ENCODE measurements around the gene KAZN.

Gene KAZN

GRCh38 chr1:14590411-14591180 lies 7.9 kb upstream of the KAZN start:
- no peak for DNase-seq (ENCODE audit: low read depth)

GRCh38 chr1:14591600-14591999 lies 6.9 kb upstream of the KAZN start:
- DNase-seq (ENCODE audit: low read depth): no peak

GRCh38 chr1:14592004-14592631 lies 6.4 kb upstream of the KAZN start:
- DNase-seq (ENCODE audit: low read depth): no peak

DNA sequence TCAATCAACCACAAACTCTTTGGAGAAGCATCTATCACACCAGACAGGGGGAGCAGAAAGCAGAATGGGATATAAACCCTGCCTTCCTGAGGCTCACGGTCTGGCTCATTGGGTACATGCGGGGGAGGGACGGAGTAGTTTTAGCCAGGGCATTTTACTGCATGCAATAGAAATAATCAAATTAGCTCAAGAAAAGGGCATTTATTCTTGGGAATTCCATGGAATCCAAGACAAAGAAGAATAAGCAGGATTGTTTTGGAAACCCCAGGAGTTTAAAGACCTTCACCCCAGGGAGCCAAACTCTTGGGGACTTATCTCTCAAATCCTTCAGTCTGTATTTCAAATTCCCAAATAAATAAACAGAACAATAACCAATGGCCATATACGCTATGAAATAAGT lies 5.2 kb upstream of the KAZN start:
- DNase-seq (ENCODE audit: low read depth): no peak

DNA sequence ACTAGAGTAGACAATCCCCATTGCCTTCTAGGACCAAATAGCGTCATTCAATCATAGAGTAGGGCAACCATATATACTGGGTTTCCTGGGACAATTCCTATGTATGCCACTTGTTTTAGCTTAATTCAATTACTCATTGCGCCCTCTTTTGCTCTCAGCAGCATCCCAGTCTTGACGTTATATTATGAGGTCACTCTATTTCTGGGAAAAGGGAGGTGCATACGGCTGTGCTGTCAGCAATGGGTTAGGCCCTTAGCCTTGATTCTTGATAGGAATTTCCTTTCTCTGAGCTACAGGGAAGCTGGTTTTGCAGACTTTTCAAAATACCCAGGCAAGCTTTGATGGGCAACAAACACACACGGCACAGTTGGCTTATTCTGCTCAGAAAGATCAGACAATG lies 4.4 kb upstream of the KAZN start:
- DNase-seq (ENCODE audit: low read depth): no peak

DNA sequence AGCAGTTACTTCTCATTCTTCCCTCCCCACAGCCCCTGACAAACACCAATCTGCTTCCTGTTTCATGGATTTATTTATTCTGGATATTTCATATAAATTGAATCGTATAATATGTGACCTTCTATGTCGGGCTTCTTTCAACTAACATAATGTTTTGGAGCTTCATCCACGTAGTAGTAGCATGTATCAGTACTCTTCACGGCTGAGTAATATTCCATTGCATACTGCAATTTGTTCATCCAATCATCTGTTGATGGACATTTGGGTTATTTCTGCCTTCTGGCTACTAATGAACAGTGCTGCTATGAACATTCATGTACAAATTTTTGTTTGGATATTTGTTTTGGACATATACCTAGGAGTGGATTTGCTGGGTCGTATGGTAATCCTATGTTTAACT lies 1.9 kb upstream of the KAZN start:
- DNase-seq (ENCODE audit: low read depth): no peak

DNA sequence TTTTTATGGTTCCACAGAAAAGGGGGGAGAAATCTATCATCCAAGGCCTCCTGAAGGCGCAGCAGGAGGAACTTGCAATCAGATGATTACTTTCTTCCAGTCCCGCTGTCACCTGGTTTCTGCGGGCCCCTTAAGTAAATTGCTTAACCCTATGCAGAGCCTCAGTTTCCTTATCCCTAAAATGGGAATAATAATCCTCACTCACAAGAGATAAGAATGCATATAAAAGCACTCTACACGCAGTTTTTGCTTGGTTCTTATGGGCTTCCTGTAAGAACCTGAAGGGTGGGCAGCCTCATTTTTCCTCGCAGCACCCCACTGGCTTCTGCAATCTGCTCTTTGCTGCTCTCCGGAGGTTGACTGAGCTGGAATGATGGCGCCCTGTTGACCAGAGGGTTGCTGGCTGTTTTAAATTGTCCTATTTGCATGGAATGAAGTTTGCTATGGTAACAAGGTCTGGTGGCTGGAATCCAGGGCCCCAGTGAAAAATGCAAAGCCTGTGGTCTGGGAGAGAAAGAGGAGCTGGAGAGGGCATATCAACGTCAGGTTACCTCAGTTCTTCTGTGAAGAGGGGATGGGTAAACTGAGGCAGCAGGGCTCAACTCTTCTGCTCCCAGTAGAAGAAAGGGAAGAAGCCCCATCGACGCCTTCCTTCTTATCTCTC lies 1.0 kb upstream of the KAZN start:
- no peak for DNase-seq (ENCODE audit: low read depth)

DNA sequence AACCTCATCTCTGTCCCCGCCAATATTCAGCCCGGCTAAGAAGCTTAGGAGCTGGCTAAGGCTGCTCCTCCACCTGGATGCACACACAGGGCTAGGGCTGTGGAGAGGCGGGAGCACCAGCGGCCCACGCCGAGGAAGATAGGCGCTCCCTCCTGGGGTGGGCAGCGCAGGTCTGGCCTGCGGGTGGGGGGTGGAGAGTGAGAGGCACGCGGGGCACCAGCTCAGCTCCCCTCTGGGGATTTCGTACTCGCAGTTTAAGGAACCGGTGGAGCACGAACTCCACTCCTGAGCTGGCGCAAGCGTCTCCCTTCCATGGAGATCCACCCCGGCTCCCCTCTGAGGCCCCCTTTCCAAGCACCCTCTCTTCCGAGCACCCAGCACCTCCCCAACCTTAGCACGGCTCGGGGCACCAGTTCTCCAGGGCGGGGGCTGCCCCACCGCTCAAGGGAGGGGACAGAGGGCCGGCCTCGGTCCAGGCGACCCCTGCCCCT lies 433 bp upstream of the KAZN start:
- DNase-seq (ENCODE audit: low read depth): no peak

DNA sequence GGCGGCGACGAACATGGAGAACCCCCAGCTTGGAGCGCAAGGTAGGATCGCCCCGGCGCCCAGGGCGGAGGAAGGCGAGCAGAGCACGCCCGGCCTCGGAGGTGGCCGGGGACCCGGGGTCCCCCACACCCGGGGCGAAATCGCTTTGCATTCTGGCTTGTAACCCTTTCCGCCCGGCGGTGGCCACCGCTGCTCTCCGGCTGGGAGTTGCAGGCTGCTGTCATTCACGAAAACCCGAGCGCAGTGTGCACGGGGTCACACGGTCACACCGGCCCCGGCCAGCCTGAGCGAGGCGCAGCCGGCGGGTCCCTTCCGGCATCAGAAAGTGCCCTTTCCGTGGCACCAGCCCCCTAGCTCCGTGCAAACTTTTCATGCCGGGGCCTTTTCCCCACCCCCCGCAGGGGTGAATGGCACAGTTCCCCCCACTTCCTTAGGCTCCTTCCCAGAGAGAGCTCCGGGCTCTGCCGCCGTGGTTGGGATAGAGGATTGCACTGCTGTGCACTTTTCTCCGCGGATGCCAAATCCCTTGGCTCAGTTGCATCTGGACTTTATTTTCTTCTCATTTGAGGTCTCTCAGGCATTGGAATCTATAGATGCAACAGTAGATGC lies 802 bp downstream of the KAZN start:
- DNase-seq (ENCODE audit: low read depth): no peak

DNA sequence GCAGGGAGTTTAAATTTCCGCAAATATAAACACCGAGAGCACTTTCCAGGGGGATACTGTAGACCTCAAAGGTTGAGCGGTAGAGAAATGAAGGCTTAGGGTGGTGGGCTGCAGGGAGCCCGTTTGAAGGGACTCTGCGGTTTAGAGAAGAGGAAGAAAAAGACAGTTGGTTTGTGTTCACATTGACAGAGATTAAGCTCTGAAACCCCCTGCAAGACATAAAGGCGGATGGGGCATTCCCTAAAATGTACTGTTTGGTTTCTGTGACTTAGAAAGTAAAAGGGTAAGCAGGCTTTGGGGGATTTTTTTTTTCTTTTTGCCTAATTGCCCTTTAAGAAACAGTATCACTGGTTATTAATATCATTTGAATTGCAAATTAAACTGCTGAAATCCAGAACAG lies 1.3 kb downstream of the KAZN start:
- DNase-seq (ENCODE audit: low read depth): no peak

DNA sequence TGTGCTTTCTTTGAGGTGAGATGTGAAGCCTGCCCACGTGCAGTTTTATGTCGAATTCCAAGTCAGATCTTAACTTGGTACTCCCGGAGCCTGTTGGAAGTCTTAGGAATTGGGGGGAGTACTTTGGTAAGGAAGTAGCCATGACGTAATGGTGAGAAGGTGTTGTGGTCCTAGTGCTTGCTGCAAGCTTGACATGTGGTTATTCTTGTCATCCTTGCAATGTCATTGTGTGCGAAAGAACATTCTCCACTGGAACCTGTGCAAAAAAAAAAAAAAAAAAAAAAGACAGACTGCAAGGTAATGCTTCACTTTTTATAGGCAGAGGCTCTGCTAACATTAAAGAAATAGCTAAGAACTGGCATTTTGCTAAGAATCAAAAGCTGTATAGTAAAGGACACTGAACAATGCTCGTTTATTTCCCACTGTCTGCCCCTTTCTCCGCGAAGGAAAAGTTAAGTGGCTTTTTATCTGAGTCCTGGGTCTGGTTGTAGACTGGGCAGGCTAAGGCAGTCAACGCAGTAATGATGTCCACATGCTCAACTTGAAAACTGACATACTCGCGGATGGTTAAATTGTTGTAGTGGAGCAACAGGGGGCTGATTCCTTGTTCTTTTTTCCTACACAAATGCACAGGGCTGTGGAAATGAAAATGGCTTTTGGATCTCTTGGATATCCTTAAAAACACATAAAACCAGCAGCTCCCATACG lies 2.1 kb downstream of the KAZN start:
- no peak for DNase-seq (ENCODE audit: low read depth)

- DNase-seq (ENCODE audit: low read depth): no peak
Measured at GRCh38 chr1:14602136-14602535, 3.7 kb downstream of the KAZN start.

- DNase-seq (ENCODE audit: low read depth): no peak
Measured at GRCh38 chr1:14603645-14604044, 5.2 kb downstream of the KAZN start.

GRCh38 chr1:14604414-14604813 lies 5.9 kb downstream of the KAZN start:
- no peak for DNase-seq (ENCODE audit: low read depth)

DNA sequence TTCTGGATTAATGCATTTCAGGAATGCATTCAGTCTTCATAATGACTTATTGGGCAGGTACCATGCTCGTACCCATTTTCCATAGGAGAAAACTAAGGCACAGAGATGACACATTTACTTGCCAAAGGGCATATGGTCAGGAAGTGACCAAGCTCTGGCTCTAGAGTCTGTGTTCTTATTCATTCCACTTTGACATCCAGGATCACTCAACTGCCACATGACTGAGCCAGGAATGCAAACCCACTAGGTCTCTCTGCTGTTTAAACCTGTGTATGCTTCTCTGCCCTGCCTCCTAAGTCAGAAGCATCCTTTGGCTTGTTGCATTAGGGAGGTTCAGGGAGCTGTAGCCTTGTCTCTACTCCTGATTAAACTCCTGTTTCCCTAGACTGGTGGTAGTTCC lies 7.5 kb downstream of the KAZN start:
- no peak for DNase-seq (ENCODE audit: low read depth)

DNA sequence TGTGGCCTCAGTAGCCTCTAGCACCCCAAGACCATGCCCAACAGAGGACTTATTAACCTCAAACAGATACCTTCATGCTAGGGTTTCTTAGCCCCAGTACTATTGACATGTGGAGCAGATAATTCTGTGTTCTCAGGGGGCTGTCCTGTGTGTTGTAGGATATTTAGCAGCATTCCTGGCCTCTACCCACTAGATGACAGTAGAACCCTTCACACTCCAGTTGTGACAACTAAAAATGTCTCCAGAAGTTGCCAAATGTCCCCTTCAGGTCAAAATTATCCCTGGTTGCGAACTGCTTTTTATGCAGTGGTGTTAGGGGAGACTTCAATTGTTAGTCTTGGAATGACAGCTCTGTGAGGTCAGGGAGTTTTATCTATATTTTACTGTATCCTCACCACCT lies 8.1 kb downstream of the KAZN start:
- DNase-seq (ENCODE audit: low read depth): no peak

- no peak for DNase-seq (ENCODE audit: low read depth)
Measured at GRCh38 chr1:14607295-14607694, 8.8 kb downstream of the KAZN start.

DNA sequence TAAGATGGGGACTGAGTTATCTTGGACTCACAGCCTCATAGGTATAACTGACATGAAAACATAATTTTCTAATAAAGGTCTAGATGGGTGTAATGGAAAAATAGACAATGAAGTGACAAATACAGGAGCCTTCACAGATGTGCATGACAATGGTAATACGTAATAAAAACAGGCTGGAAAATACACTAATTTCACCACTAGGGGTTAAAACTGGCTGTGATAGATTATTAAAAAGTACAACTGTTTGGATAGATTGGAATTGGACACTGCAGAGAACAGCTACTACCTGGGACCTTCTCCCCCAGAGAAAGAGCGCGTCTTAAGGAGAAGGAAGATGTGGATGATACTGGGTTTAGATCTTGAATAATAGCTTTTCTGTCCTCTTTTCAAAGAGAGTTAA lies 9.8 kb downstream of the KAZN start:
- no peak for DNase-seq (ENCODE audit: low read depth)

- DNase-seq (ENCODE audit: low read depth): no peak
Measured at GRCh38 chr1:14610761-14611160, 12.3 kb downstream of the KAZN start.

DNA sequence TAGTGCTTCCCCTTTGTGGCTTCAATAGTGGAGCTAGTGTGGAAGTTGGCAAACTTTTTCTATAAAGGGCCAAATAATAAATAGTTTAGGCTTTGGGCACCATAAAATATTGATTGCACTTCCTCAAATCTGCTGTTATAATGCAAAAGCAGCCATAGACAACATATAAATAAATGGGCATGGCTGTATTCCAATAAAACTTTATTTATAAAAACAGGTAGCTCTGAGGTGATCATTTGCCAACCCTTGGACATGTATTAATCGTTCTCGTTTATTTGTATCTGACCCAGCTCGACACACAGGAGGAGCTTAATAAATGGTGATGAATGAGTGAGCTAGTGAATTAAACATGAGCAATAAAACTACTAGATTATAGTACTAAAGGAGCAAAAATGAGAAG lies 13.3 kb downstream of the KAZN start:
- DNase-seq (ENCODE audit: low read depth): no peak

DNA sequence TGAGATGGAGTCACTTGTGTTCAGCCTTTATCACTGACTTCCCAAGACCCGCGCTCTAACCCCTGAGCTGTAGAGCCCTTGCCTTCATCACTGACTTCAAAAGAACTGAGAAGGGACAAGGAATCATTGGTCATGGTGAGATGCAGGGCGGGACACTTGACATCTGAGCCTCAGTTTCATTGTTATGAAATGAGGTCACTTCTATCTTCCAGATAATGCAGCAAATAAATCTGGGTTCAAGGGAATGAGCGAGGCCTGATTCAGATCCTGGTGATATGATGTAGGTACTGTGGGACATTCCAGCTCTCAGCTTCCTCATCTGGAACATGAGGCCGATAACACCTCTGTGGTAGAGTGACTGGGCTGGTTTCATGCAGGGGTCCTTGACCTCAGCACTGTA lies 13.8 kb downstream of the KAZN start:
- DNase-seq (ENCODE audit: low read depth): no peak

DNA sequence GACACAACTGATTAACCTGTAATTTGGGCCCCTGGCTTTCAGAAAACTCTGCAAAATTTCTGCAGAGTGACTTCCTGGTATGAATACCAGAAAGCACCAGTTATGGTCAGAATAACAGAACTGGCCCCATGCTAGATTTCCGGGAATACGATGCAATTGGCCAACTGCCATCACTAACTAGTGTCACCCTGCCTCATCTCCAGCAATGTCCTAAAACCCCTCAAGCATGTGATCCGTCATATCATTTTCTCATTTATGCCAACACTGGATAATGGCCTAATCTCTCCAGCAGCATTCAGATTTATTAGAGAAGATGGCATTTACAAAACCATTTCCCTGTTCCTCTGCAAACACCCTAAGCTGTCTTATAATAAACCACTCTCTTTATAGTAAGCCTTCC lies 15.4 kb downstream of the KAZN start:
- DNase-seq (ENCODE audit: low read depth): no peak

Measured in activated T-helper 9 cell treated with anti-CD3 and anti-CD28 coated beads, Interleukin-2, amount 50 U/mL, for 16 hours (primary cell).